GM11168 (cell line): Measurements from ENCODE around the gene HTT-AS.
"Not testable (repeated sequence)": the region's sequence is repeated elsewhere in the genome, so short reads cannot be mapped to it uniquely, and the experiment has no call there.

Source experiments
- in situ Hi-C: fragments of 300-500 bp; cut with MboI; formaldehyde crosslinking; loops from one replicate; pipeline ENCODE4 v1.12.0; 2022; ENCODE audit warnings: low sequenced_read_pairs; ENCODE audit not compliant: unreplicated experiment

The HTT-AS gene

DNA sequence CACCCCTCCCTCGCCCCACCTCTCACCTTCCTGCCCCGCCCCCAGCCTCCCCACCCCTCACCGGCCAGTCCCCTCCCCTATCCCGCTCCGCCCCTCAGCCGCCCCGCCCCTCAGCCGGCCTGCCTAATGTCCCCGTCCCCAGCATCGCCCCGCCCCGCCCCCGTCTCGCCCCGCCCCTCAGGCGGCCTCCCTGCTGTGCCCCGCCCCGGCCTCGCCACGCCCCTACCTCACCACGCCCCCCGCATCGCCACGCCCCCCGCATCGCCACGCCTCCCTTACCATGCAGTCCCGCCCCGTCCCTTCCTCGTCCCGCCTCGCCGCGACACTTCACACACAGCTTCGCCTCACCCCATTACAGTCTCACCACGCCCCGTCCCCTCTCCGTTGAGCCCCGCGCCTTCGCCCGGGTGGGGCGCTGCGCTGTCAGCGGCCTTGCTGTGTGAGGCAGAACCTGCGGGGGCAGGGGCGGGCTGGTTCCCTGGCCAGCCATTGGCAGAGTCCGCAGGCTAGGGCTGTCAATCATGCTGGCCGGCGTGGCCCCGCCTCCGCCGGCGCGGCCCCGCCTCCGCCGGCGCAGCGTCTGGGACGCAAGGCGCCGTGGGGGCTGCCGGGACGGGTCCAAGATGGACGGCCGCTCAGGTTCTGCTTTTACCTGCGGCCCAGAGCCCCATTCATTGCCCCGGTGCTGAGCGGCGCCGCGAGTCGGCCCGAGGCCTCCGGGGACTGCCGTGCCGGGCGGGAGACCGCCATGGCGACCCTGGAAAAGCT lies at the start of gene HTT-AS, which contains the start of gene HTT:
Gene HTT-AS (minus strand): TSS at position 461 of the 768 bp plus-strand sequence.
Gene HTT (plus strand): TSS at position 604 of the 768 bp plus-strand sequence. CDS start 145 bp downstream, at position 749.
- in situ Hi-C loops, result no loop called here

DNA sequence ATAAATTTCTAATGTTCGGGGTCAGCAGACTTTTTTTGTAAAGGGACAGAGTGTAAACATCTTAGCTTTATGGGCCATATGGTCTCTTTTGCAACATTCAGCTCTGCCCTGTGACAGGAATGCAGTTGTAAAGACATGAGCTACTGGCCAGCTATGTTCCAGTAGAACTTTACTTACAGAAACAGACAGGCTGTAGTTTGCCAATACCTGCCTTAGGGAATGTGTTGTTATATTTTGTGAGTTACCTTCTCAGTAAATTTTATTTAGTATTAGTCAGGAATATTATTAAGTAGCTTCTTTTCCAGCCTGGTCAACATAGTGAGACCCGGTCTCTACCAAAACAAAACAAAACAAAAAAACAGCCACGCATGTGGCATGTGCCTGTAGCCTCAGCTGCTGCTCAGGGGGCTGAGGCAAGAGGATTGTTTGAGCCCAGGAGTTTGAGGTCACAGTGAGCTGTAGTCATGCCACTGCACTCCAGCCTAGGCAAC lies 48.9 kb upstream of the HTT-AS start:
- in situ Hi-C loops, result no loop called here

- in situ Hi-C loops, result no loop called here
These were observed 47.8 kb upstream of the HTT-AS start for GRCh38 chr4:3122081-3122563.

GRCh38 chr4:3121596-3121995 lies 47.3 kb upstream of the HTT-AS start:
- in situ Hi-C loops, result no loop called here

- in situ Hi-C loops, result no loop called here
These were observed 46.8 kb upstream of the HTT-AS start for GRCh38 chr4:3121110-3121509.

DNA sequence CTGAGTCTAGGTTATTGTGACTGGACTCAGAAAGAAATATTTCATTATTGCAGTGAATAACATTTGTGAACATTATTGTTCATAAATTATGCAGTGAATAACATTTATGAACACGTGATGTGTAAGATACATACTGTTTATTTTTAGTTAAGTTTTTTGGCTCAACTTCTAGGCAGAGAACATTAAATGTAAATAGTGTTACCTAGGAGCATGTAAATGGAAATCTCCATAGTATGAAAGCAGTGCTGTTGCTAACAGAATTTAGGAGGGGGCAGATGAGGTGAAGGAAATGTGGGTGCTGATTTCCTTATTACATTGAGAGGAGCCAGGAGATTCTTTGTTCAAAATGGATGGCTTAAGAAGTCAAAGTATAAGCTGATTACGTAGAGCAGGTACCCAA lies 45.1 kb upstream of the HTT-AS start:
- in situ Hi-C loops, result no loop called here

DNA sequence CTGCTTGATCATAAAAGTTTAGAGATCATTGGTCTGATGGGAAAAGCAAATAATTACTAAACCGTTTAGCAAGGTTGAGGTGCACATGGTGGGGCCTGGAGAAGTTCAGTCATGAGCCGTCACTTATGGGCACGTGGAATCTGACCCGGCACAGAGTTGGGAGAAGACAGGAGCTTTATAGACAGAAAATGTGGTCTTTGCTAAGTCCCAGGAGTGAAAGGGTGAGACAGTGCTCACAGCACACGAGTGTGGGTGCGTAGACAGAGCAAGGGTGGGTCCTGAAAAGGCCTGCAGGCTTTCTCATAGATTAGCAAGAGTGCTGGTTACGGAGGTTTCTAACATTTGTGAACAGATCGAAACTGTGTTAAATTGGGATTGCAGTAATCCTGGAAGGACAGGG lies 44.0 kb upstream of the HTT-AS start:
- in situ Hi-C loops, result no loop called here

DNA sequence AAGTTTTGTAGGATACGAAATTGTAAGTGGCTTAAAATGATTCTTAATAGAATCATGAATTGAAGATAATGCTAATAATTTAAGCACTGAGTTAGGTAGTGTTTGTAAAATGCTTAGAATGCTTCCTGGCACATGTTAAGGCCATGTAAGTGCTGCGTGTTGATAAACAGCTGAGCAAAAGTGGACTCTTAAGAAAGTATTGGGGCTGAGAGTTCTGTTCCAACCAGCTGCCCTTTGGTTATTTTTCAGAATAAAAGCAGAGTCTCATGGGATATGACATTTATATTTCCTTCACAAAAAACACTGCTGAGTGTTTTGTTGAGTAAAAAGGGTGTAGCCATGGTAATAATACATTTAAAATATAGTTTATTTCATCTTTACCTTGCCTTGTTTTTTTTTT lies 42.6 kb upstream of the HTT-AS start:
- in situ Hi-C loops, result no loop called here

- in situ Hi-C loops, result no loop called here
These were observed 41.4 kb upstream of the HTT-AS start for GRCh38 chr4:3115637-3116270.

DNA sequence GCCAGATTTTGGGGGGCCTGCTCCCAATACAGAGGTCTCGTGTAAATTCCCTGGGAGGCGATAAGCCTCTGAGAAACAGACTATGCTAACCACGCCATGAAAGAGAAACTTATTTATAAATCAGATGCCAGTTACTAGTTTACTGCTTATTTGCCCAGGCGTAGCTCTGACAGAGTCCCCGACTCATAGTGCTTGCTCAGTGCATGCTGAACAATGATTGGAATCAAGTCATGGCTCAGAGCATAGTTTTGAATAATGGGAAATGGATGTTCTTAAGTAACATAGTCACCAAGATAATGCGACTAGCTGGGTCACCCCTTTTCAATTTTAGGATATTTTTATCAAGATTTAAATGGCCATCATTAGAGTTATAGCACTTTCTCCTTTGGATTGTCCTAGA lies 40.0 kb upstream of the HTT-AS start:
- in situ Hi-C loops, result no loop called here

DNA sequence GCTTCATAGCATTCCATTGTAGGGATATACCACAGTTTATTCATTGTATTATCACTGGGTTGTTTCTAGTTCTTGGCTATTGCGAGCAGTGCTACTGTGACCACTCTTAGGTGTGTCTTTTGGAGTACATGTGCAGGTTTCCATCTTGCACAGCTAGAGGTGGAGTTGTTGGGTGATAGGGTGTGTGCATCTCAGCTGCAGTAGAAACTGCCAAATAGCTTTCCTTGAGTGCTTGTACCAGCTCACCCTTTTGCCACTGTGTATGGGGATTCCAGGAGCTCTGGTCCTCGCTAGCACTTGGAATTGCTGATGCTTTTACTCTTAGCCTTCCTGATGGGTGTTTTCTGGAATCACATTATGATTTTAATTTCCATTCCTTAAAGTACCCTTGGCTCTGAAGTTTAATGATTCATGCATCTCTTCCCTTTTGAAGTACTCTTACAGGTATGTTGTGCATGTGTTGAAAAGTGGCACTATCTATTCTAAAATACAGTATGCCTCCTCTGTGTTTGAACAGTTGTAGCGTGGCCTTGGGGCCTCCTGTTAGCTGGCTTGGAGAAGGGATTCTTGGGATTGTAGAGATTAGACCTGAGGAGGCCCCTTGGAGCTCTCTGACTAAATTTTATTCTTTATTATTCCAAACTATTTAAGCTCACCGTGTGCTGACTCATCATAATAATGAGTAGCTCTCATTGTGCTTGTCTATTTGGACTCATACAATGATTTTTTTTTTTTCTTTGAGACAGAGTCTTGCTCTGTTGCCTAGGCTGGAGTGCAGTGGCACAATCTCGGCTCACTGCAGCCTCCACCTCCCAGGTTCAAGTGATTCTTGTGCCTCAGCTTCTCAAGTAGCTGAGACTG lies 38.5 kb upstream of the HTT-AS start:
- in situ Hi-C loops, result no loop called here

GRCh38 chr4:3112201-3112600 lies 37.9 kb upstream of the HTT-AS start:
- in situ Hi-C loops, result no loop called here

DNA sequence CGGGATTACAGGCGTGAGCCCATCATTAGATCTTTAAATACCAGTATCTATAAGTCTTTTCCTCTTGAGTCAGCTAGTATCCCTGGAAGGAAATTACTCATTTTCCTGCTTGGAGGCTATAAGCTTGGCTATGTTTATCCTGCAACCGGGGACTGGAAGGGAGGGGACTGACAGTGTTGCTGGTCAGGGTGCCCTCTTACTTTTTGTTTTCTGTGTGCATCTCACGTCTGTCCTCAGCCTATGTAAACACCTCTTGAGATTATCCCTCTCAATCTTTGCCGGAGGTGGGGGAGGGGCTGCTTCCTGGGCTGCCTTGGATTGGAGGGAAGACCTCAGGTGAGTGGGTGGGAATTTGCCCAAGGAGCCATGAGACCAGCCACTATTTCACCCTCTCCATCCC lies 37.1 kb upstream of the HTT-AS start:
- in situ Hi-C loops, result no loop called here

GRCh38 chr4:3108211-3108610 lies 33.9 kb upstream of the HTT-AS start:
- in situ Hi-C loops, result no loop called here

GRCh38 chr4:3107691-3108121 lies 33.4 kb upstream of the HTT-AS start:
- in situ Hi-C loops, result no loop called here

DNA sequence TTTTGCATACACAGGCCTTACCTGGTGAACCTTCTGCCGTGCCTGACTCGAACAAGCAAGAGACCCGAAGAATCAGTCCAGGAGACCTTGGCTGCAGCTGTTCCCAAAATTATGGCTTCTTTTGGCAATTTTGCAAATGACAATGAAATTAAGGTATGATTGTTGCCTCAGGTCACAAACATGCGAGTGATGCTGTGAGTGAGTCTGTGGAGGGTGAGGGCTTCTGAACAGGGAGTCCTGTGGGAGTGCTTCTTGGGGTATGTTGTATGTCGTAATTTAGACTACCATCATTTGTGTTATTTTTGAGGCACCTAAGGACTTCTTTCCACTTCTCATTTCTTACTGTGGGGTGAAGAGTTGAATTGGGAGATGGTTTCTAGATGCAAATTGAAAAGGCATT lies 32.9 kb upstream of the HTT-AS start:
- in situ Hi-C loops, result no loop called here

- in situ Hi-C loops, result no loop called here
These were observed 32.2 kb upstream of the HTT-AS start for GRCh38 chr4:3106339-3107186.

DNA sequence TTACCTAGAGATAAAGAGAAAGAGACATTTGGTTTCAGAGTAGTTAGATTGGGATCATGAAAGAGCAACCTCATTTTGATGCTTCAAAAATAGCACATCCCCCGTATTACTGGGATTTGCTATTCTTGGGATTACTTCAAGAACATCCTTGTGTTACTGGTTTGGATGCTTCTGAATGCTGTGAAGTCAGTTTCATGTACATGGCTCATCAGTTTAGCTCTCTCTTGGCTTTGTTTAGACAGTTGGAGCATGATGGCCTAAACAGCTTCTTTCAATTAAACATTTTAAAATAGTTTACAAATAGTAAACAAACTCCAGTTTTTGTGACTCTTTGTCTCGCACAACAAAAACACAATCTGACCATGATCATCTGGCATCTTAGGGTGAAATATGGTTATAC lies 24.0 kb upstream of the HTT-AS start:
- in situ Hi-C loops, result no loop called here

GRCh38 chr4:3096202-3096601 lies 21.9 kb upstream of the HTT-AS start:
- in situ Hi-C loops, result no loop called here

- in situ Hi-C loops, result not testable (repeated sequence)
These were observed 20.4 kb upstream of the HTT-AS start for GRCh38 chr4:3094701-3095100.
